HEK293T (cell line): ENCODE results near the gene SLC38A3.

Experiments
- CTCF ChIA-PET: fragments of 350-600 bp; formaldehyde crosslinking; extraction: SDS; loops from one replicate; lab custom pipeline; 2021; ENCODE audit warnings: antibody characterized with exemption, inconsistent platforms; lab: Yijun Ruan, JAX
- POLR2A ChIA-PET: fragments of 350-600 bp; formaldehyde crosslinking; extraction: SDS; loops from one replicate; lab custom pipeline; 2020; ENCODE audit warnings: antibody characterized with exemption, inconsistent platforms; lab: Yijun Ruan, JAX
- DNase-seq: peaks from one replicate; pipeline ENCODE4 v3.0.0; 2012; ENCODE audit warnings: mixed read lengths; ENCODE audit errors: extremely low spot score
- ARNT ChIP-seq: fragments of 450-650 bp; IDR thresholded peaks from 2 replicates; pipeline ENCODE4 v1.6.1; 2017; ENCODE audit warnings: mild to moderate bottlenecking
- BHLHE40 ChIP-seq: fragments of 450-650 bp; IDR thresholded peaks from 2 replicates; pipeline ENCODE4 v1.6.1; 2016; ENCODE audit warnings: mild to moderate bottlenecking, moderate library complexity, borderline replicate concordance
- CTBP1 ChIP-seq: fragments of 450-650 bp; IDR thresholded peaks from 2 replicates; pipeline ENCODE4 v1.6.1; 2016; ENCODE audit warnings: borderline replicate concordance
- ELF4 ChIP-seq: fragments of 450-650 bp; IDR thresholded peaks from 2 replicates; pipeline ENCODE4 v1.6.1; 2017; ENCODE audit warnings: antibody characterized with exemption
- FOXA1 ChIP-seq: fragments of 450-650 bp; IDR thresholded peaks from 2 replicates; pipeline ENCODE4 v1.6.1; 2016; ENCODE audit warnings: mild to moderate bottlenecking
- FOXK2 ChIP-seq: fragments of 450-650 bp; IDR thresholded peaks from 2 replicates; pipeline ENCODE4 v1.6.1; 2016; ENCODE audit warnings: mild to moderate bottlenecking
- FOXM1 ChIP-seq: fragments of 450-650 bp; IDR thresholded peaks from 2 replicates; pipeline ENCODE4 v1.6.1; 2017; ENCODE audit warnings: mild to moderate bottlenecking, borderline replicate concordance
- HDGF ChIP-seq: fragments of 450-650 bp; IDR thresholded peaks from 2 replicates; pipeline ENCODE4 v1.6.1; 2017; ENCODE audit warnings: antibody characterized with exemption, borderline replicate concordance
- L3MBTL2 ChIP-seq: fragments of 450-650 bp; conservative IDR thresholded peaks from 2 replicates; pipeline ENCODE4 v1.6.1; 2016; ENCODE audit warnings: mild to moderate bottlenecking
- LEF1 ChIP-seq: fragments of 450-650 bp; IDR thresholded peaks from 2 replicates; pipeline ENCODE4 v1.6.1; 2017; ENCODE audit warnings: mild to moderate bottlenecking, borderline replicate concordance
- NFRKB ChIP-seq: fragments of 450-650 bp; IDR thresholded peaks from 2 replicates; pipeline ENCODE4 v1.6.1; 2016; ENCODE audit warnings: mild to moderate bottlenecking, moderate library complexity
- PKNOX1 ChIP-seq: fragments of 450-650 bp; IDR thresholded peaks from 2 replicates; pipeline ENCODE4 v1.6.1; 2016
- SP1 ChIP-seq: fragments of 450-650 bp; IDR thresholded peaks from 2 replicates; pipeline ENCODE4 v1.6.1; 2017
- SUZ12 ChIP-seq: fragments of 450-650 bp; IDR thresholded peaks from 2 replicates; pipeline ENCODE4 v1.6.1; 2016; ENCODE audit warnings: mild to moderate bottlenecking
- TARDBP ChIP-seq: fragments of 450-650 bp; IDR thresholded peaks from 2 replicates; pipeline ENCODE4 v1.6.1; 2016
- ZNF384 ChIP-seq: fragments of 450-650 bp; IDR thresholded peaks from 2 replicates; pipeline ENCODE4 v1.6.1; 2016

SLC38A3 gene

GRCh38 chr3:50168388-50168787 is 36.7 kb upstream of the SLC38A3 start:
- no peak for DNase-seq
- CTCF ChIA-PET = no interaction called here
- TF ChIP-seq NFRKB (no peak), SUZ12 (no peak), FOXA1 (no peak), CTBP1 (no peak), FOXK2 (no peak), ELF4 (no peak), FOXM1 (no peak), LEF1 (no peak), SP1 (no peak), HDGF (no peak)
- POLR2A ChIA-PET = no interaction called here

GRCh38 chr3:50168791-50169190 is 36.3 kb upstream of the SLC38A3 start:
- CTCF ChIA-PET = no interaction called here
- no peak for TF ChIP-seq NFRKB
- TF ChIP-seq CTBP1 = no peak
- TF ChIP-seq FOXM1 = no peak
- no peak for TF ChIP-seq FOXA1
- TF ChIP-seq PKNOX1 = no peak
- no peak for TF ChIP-seq L3MBTL2
- no peak for TF ChIP-seq SP1
- TF ChIP-seq TARDBP = no peak
- no peak for TF ChIP-seq ZNF384
- no peak for TF ChIP-seq HDGF
- TF ChIP-seq FOXK2 = no peak
- TF ChIP-seq ARNT = no peak
- TF ChIP-seq LEF1 = no peak
- TF ChIP-seq SUZ12 = no peak
- TF ChIP-seq BHLHE40 = no peak
- no peak for TF ChIP-seq ELF4
- POLR2A ChIA-PET = no interaction called here
- no peak for DNase-seq

- ChIA-PET CTCF (no interaction called here), POLR2A (interaction anchor here (1.1 kb wide), 1 partner anchor 47 kb away, joined by 3 read pairs; no protein-coding TSS in a partner anchor)
- DNase-seq = no peak
- TF ChIP-seq L3MBTL2 (no peak), CTBP1 (no peak), BHLHE40 (no peak), ARNT (no peak), SUZ12 (no peak), ELF4 (no peak), PKNOX1 (no peak), NFRKB (no peak), FOXA1 (no peak), HDGF (no peak), SP1 (no peak), LEF1 (no peak), FOXM1 (no peak), FOXK2 (no peak), TARDBP (no peak)
Observed at GRCh38 chr3:50169232-50169832, 35.7 kb upstream of the SLC38A3 start.

- POLR2A ChIA-PET = interaction anchor here (1.1 kb wide), 1 partner anchor 48 kb away, joined by 3 read pairs; no protein-coding TSS in a partner anchor
Observed at GRCh38 chr3:50169858-50170257, 35.2 kb upstream of the SLC38A3 start.

GRCh38 chr3:50170689-50171088 is 34.4 kb upstream of the SLC38A3 start:
- TF ChIP-seq FOXA1 (no peak), PKNOX1 (no peak), SUZ12 (no peak), BHLHE40 (no peak), HDGF (no peak), FOXK2 (no peak), CTBP1 (no peak), ZNF384 (no peak), TARDBP (no peak), LEF1 (no peak), ELF4 (no peak), SP1 (no peak), ARNT (no peak), NFRKB (no peak), FOXM1 (no peak)
- no peak for DNase-seq
- CTCF ChIA-PET = no interaction called here
- POLR2A ChIA-PET = no interaction called here

More at GRCh38 chr3:50169858-50170257, 35.2 kb upstream of the SLC38A3 start:
- CTCF ChIA-PET = no interaction called here
- DNase-seq = no peak
- no peak for TF ChIP-seq CTBP1
- no peak for TF ChIP-seq ZNF384
- no peak for TF ChIP-seq FOXK2
- TF ChIP-seq FOXA1 = no peak
- TF ChIP-seq TARDBP = no peak
- no peak for TF ChIP-seq NFRKB

- ChIA-PET CTCF (no interaction called here), POLR2A (no interaction called here)
- TF ChIP-seq SP1 (no peak), BHLHE40 (no peak), ZNF384 (no peak), SUZ12 (no peak), PKNOX1 (no peak), ARNT (no peak), TARDBP (no peak), L3MBTL2 (no peak), HDGF (no peak), FOXA1 (no peak), NFRKB (no peak), LEF1 (no peak), FOXM1 (no peak), CTBP1 (no peak), ELF4 (no peak), FOXK2 (no peak)
- no peak for DNase-seq
Observed at GRCh38 chr3:50171540-50172301, 33.4 kb upstream of the SLC38A3 start.
